ENCODE data around the gene DUSP9. TPM values are rescaled to one million over a fixed set of nuclear protein-coding genes. Genes with fewer than 3 reads are reported as not detected.

DUSP9 gene
- polyA plus RNA-seq, 1 experiment = not detected

DNA sequence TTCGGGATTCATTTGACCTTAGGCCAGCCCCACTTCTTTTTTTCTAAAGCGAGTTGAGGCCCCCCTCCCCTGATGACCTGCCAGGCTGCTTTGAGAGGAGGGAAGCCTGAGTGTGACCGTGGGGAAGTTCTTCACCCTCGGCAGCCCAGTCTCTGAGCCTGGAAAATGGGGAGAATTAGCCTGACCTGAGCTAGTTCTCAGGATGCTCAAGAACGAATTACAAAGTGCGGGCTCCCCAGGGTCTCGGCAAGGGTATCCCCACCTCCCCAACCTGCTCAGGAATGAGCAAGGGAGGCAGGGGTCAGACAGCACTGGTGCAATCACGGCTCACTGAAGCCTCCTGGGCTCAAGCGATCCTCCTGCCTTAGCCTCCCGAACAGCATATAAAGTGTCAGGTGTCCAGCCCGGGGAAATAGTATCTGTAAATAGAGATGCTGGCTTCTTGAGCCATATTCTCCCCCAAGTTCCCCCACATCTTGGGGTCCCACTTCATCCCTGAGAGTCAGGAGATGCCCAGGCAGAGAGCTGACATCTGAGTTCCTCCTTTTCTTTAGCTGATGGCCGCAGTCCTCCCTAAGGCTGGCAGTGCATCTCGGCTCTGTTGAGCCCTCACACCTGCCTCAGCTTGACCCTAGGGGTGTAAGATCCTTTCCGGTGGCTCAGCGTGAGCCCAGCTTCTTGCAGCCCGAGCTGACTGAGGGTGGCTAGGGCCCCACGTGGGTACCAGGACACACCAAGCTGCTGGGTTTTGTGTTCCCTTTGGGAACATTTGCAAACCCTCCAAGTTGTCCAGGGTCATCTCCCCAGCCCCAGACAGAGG, 1.6 kb downstream of the DUSP9 start:
- DNase-seq (ENCODE audit: low read depth, low spot score) = no peak
- TF ChIP-seq, protein P1, sequence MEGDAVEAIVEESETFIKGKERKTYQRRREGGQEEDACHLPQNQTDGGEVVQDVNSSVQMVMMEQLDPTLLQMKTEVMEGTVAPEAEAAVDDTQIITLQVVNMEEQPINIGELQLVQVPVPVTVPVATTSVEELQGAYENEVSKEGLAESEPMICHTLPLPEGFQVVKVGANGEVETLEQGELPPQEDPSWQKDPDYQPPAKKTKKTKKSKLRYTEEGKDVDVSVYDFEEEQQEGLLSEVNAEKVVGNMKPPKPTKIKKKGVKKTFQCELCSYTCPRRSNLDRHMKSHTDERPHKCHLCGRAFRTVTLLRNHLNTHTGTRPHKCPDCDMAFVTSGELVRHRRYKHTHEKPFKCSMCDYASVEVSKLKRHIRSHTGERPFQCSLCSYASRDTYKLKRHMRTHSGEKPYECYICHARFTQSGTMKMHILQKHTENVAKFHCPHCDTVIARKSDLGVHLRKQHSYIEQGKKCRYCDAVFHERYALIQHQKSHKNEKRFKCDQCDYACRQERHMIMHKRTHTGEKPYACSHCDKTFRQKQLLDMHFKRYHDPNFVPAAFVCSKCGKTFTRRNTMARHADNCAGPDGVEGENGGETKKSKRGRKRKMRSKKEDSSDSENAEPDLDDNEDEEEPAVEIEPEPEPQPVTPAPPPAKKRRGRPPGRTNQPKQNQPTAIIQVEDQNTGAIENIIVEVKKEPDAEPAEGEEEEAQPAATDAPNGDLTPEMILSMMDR (IDR thresholded peaks at IDR 0.05; ENCODE audit: low read depth, low read length) = no peak
- ChIA-PET CTCF (interaction anchor here (0.9 kb wide), 1 partner anchor 109 kb away, joined by 4 read pairs; no protein-coding TSS in a partner anchor), POLR2A (no interaction called here)
- Histone ChIP-seq H3K4me3 (ENCODE audit: low read depth, low read length) (no peak overlapping the region), H3K9me3 (ENCODE audit: control insufficient read depth, insufficient read depth, low read length) (no peaks in the 10 kb centered on the region), H3K27me3 (ENCODE audit: control insufficient read depth, insufficient read depth, low read length) (peaks cover 34% of the 10 kb centered on the region), H3K27ac (ENCODE audit: low read depth, low read length) (no peak overlapping the region)

DNA sequence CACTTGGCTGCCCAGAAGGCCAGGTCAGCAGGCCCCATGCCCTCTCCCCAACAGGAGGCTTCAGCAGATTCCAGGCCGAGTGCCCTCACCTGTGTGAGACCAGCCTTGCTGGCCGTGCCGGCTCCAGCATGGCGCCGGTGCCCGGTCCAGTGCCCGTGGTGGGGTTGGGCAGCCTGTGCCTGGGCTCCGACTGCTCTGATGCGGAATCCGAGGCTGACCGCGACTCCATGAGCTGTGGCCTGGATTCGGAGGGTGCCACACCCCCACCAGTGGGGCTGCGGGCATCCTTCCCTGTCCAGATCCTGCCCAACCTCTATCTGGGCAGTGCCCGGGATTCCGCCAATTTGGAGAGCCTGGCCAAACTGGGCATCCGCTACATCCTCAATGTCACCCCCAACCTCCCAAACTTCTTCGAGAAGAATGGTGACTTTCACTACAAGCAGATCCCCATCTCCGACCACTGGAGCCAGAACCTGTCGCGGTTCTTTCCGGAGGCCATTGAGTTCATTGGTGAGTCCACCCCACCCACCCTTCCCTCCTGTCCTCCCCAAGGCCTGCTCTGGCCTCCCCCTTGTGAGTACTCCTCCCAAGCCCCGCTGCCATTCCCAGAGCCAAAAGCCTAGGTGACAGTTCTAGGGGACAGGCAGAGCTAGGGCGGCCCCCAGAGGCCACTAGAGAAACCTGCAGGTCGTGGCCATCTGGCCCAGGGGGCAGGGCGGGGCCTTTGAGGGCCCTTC, 2.3 kb downstream of the DUSP9 start:
- Histone ChIP-seq H3K27me3 (ENCODE audit: control insufficient read depth, insufficient read depth, low read length) (peaks cover 33% of the 10 kb centered on the region), H3K4me3 (ENCODE audit: low read depth, low read length) (no peak overlapping the region), H3K9me3 (ENCODE audit: control insufficient read depth, insufficient read depth, low read length) (peaks cover 3% of the 10 kb centered on the region; the same call in 1 of the 2 replicates), H3K27ac (ENCODE audit: low read depth, low read length) (no peak overlapping the region)
- no peak for DNase-seq (ENCODE audit: low read depth, low spot score)
- ChIA-PET CTCF (interaction anchor here (0.7 to 1.1 kb wide), 3 partner anchors 13 to 95 kb away, joined by 3 read pairs; no protein-coding TSS in a partner anchor), POLR2A (no interaction called here)
- TF ChIP-seq, protein P1 (IDR thresholded peaks at IDR 0.05; ENCODE audit: low read depth, low read length) = 0 out of 2 replicates have a peak, but pooled peaks have one; percentile 7

DNA sequence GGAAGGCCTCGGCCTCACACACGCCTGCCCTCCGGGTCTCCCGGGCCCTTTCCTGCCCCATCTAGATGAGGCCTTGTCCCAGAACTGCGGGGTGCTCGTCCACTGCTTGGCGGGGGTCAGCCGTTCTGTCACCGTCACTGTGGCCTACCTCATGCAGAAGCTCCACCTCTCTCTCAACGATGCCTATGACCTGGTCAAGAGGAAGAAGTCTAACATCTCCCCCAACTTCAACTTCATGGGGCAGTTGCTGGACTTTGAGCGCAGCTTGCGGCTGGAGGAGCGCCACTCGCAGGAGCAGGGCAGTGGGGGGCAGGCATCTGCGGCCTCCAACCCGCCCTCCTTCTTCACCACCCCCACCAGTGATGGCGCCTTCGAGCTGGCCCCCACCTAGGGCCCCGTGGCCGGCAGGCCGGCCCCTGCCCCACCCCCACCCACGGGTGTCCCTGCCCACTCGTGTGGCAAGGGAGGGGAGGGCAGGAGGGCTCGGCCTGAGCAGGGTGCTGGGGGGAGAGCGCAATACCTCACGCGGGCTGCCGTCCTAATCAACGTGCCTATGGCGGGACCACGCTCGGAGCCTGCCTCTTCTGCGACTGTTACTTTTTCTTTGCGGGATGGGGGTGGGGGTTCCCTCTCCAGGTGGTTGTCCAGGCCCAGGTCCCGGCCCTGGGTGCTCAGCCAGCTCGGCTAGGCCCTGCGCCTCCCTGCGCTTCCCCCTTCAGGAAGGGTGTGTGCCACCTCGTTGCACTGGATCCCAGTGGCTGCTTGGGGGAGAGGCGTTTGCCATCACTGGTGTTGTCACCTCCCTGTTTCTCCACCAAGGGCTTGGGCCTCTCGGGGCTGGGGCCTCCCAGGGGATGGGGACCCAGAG, 3.1 kb downstream of the DUSP9 start:
- CTCF ChIA-PET = interaction anchor here (0.7 to 1.1 kb wide), 4 partner anchors 12 to 709 kb away, joined by 3 to 4 read pairs (median 3); no protein-coding TSS in a partner anchor
- no peak for DNase-seq (ENCODE audit: low read depth, low spot score)
- Histone ChIP-seq H3K4me3 (ENCODE audit: low read depth, low read length) (no peak overlapping the region), H3K27ac (ENCODE audit: low read depth, low read length) (no peak overlapping the region), H3K9me3 (ENCODE audit: control insufficient read depth, insufficient read depth, low read length) (peaks cover 3% of the 10 kb centered on the region; the same call in 1 of the 2 replicates), H3K27me3 (ENCODE audit: control insufficient read depth, insufficient read depth, low read length) (peaks cover 28% of the 10 kb centered on the region)
- TF ChIP-seq, protein P1 (IDR thresholded peaks at IDR 0.05; ENCODE audit: low read depth, low read length) = no peak
- POLR2A ChIA-PET = no interaction called here

DNA sequence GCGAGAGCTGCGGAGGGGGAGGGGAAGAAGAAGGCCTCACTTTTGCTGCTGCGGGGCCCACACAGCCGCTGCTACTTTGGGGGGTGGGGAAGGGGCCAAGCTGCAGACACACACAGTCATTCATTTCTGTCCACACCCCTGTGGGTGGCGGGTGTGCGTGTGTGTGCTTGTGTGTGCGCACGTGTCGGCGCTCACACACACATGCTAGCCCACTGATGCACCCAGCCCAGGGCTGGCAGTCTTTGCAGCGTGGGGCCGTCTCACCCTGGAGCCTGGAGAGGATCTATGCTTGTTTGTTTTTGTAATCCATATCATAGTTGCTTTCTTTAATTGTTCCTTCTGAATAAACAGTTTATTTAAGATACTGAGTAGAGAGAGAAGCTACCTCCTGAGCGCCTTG, 4.0 kb downstream of the DUSP9 start:
- Histone ChIP-seq H3K27me3 (ENCODE audit: control insufficient read depth, insufficient read depth, low read length) (peaks cover 21% of the 10 kb centered on the region), H3K4me3 (ENCODE audit: low read depth, low read length) (no peak overlapping the region), H3K27ac (ENCODE audit: low read depth, low read length) (no peak overlapping the region), H3K9me3 (ENCODE audit: control insufficient read depth, insufficient read depth, low read length) (peaks cover 3% of the 10 kb centered on the region; the same call in 1 of the 2 replicates)
- no peak for DNase-seq (ENCODE audit: low read depth, low spot score)
- TF ChIP-seq, protein P1 (IDR thresholded peaks at IDR 0.05; ENCODE audit: low read depth, low read length) = no peak
- ChIA-PET CTCF (interaction anchor here (1.0 to 3.8 kb wide), 3 partner anchors 17 to 709 kb away, joined by 4 to 23 read pairs (median 4); no protein-coding TSS in a partner anchor), POLR2A (no interaction called here)
